GM18867 (cell line): ENCODE measurements around the gene EIF4G1.

Experiments used
- ATAC-seq: cut with Tn5 transposase; IDR thresholded peaks from one replicate; pipeline ENCODE4 v1.9.1; 2021; ENCODE audit warnings: mild to moderate bottlenecking, moderate library complexity; ENCODE audit not compliant: unreplicated experiment

Gene EIF4G1

DNA sequence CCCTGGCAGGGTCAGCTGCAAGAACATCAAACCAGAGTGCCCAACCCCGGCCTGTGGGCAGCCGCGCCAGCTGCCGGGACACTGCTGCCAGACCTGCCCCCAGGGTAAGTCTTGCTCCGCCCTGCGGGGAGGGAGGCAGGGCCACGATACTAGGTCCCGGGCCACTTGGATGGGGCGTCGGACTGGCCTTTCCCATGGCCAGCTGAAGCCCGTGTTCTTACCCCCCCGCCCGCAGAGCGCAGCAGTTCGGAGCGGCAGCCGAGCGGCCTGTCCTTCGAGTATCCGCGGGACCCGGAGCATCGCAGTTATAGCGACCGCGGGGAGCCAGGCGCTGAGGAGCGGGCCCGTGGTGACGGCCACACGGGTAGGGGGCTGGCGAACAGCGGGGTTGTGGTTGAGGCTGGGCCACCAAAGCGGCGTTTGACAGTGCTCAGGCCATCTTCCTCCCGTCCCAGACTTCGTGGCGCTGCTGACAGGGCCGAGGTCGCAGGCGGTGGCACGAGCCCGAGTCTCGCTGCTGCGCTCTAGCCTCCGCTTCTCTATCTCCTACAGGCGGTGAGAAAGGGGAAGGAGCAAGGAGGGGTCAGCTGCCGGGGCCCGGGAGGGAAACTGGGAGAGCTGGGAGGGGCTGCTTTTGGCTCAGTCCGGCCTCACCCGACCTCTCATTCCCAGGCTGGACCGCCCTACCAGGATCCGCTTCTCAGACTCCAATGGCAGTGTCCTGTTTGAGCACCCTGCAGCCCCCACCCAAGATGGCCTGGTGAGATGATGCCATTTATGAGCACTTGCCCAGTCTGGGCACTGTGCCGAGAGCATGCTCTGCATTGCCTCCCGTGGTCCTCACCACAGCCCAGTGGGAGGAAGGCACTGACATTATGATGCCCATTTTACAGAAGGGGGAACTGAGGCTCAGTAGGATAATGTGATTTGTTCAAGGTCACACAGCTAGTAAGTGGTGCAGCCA is 67.1 kb downstream of the EIF4G1 start:
- no peak for ATAC-seq

DNA sequence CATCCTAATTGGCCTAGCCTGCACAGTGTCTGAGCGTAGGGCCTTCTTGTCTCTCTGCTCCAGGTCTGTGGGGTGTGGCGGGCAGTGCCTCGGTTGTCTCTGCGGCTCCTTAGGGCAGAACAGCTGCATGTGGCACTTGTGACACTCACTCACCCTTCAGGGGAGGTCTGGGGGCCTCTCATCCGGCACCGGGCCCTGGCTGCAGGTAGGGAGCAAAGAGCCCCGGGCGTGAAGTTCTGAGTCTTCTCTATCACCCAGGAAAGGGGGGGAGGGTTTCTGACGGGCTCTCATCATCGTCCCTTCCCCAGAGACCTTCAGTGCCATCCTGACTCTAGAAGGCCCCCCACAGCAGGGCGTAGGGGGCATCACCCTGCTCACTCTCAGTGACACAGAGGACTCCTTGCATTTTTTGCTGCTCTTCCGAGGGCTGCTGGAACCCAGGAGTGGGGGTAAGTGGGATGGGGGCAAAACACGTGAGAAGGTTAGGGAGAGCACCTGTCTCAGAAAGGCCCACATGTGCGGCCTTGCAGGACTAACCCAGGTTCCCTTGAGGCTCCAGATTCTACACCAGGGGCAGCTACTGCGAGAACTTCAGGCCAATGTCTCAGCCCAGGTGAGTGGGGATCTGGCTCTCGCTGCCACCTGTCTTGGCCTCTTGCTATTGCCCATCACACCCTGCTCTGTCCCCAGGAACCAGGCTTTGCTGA is 68.1 kb downstream of the EIF4G1 start:
- no peak for ATAC-seq

DNA sequence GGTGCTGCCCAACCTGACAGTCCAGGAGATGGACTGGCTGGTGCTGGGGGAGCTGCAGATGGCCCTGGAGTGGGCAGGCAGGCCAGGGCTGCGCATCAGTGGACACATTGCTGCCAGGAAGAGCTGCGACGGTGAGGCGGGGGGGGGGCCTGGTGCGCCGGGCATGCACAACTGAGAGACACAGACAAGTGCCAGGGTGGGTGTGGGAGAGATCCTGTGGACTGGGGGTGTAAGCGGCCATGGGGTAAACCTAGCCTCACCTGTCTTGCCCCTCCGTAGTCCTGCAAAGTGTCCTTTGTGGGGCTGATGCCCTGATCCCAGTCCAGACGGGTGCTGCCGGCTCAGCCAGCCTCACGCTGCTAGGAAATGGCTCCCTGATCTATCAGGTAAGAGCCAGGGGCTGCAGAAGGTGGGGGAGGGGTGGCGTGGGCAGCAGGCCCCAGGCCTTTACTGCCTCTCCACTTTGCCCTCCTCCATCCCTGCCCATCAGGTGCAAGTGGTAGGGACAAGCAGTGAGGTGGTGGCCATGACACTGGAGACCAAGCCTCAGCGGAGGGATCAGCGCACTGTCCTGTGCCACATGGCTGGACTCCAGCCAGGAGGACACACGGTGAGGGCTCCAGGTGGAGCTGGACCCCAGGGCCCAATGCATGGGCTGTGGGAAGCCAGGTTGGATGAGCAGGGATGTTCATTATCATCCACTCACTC is 68.8 kb downstream of the EIF4G1 start:
- no peak for ATAC-seq

GRCh38 chr3:184384342-184384741 is 69.9 kb downstream of the EIF4G1 start:
- no peak for ATAC-seq
